ENCODE results near the gene NPRL2. TPM values are rescaled to one million over a fixed set of nuclear protein-coding genes. Genes with fewer than 3 reads are reported as not detected.

The NPRL2 gene
- total and polyA plus RNA-seq, 2 of the 13 experiments (the other 11 are each of a cell fraction or from before 2014, with no cell fraction given), result 30.6 to 51.4 TPM

DNA sequence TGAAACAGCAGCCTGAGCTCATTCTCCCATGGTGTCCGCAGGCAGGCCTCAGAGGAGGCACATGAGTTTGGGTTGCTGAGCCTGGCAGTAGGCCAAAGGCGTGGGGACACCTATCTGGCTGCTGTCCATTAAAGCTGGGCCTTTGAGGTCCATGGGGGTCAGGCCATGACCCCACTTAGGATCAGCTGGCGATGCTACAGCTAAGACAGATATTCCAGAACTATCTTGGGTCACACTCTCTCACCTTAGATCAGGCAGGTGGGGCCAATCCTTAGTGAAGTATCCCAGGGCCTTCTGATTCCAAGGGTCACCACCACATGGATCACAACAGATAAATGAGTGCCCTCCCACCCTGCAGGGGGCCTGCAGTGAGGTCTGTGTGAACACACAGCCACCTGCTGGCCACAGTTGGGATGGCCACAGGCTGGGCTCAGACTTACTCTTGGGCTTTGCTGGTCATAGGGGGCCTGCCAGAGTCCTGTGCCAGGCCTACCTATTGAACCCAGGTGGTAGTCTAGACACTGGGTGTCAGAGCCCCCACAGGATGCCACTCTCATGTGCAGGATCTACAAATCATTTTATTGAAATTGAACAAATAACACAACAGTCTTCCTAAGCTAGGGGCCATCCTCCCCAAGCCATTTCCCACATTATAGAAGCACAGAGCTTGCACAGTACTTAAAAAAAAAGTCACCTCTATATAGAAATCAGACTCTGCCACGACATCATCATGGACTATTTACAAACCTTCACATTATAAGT, 26.0 kb downstream of the NPRL2 start (continued):
- TF ChIP-seq, protein P1, sequence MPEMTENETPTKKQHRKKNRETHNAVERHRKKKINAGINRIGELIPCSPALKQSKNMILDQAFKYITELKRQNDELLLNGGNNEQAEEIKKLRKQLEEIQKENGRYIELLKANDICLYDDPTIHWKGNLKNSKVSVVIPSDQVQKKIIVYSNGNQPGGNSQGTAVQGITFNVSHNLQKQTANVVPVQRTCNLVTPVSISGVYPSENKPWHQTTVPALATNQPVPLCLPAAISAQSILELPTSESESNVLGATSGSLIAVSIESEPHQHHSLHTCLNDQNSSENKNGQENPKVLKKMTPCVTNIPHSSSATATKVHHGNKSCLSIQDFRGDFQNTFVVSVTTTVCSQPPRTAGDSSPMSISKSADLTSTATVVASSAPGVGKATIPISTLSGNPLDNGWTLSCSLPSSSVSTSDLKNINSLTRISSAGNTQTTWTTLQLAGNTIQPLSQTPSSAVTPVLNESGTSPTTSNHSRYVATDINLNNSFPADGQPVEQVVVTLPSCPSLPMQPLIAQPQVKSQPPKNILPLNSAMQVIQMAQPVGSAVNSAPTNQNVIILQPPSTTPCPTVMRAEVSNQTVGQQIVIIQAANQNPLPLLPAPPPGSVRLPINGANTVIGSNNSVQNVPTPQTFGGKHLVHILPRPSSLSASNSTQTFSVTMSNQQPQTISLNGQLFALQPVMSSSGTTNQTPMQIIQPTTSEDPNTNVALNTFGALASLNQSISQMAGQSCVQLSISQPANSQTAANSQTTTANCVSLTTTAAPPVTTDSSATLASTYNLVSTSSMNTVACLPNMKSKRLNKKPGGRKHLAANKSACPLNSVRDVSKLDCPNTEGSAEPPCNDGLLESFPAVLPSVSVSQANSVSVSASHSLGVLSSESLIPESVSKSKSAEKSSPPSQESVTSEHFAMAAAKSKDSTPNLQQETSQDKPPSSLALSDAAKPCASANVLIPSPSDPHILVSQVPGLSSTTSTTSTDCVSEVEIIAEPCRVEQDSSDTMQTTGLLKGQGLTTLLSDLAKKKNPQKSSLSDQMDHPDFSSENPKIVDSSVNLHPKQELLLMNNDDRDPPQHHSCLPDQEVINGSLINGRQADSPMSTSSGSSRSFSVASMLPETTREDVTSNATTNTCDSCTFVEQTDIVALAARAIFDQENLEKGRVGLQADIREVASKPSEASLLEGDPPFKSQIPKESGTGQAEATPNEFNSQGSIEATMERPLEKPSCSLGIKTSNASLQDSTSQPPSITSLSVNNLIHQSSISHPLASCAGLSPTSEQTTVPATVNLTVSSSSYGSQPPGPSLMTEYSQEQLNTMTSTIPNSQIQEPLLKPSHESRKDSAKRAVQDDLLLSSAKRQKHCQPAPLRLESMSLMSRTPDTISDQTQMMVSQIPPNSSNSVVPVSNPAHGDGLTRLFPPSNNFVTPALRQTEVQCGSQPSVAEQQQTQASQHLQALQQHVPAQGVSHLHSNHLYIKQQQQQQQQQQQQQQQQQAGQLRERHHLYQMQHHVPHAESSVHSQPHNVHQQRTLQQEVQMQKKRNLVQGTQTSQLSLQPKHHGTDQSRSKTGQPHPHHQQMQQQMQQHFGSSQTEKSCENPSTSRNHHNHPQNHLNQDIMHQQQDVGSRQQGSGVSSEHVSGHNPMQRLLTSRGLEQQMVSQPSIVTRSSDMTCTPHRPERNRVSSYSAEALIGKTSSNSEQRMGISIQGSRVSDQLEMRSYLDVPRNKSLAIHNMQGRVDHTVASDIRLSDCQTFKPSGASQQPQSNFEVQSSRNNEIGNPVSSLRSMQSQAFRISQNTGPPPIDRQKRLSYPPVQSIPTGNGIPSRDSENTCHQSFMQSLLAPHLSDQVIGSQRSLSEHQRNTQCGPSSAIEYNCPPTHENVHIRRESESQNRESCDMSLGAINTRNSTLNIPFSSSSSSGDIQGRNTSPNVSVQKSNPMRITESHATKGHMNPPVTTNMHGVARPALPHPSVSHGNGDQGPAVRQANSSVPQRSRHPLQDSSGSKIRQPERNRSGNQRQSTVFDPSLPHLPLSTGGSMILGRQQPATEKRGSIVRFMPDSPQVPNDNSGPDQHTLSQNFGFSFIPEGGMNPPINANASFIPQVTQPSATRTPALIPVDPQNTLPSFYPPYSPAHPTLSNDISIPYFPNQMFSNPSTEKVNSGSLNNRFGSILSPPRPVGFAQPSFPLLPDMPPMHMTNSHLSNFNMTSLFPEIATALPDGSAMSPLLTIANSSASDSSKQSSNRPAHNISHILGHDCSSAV (CRISPR knock-in tag; IDR thresholded peaks at IDR 0.05; ENCODE audit: borderline replicate concordance), result no peak
- TF ChIP-seq WIZ (CRISPR knock-in tag; IDR thresholded peaks at IDR 0.05) (no peak), ZNF790 (CRISPR knock-in tag; IDR thresholded peaks at IDR 0.05; ENCODE audit: borderline replicate concordance) (no peak), HNRNPUL1 (IDR thresholded peaks at IDR 0.05; ENCODE audit: low read depth, low read length) (no peak), ZFX (CRISPR knock-in tag; IDR thresholded peaks at IDR 0.05; ENCODE audit: low read depth) (peak; percentile 75), BRD4 (CRISPR knock-in tag; IDR thresholded peaks at IDR 0.05) (no peak)
- TF ChIP-seq, protein P2, sequence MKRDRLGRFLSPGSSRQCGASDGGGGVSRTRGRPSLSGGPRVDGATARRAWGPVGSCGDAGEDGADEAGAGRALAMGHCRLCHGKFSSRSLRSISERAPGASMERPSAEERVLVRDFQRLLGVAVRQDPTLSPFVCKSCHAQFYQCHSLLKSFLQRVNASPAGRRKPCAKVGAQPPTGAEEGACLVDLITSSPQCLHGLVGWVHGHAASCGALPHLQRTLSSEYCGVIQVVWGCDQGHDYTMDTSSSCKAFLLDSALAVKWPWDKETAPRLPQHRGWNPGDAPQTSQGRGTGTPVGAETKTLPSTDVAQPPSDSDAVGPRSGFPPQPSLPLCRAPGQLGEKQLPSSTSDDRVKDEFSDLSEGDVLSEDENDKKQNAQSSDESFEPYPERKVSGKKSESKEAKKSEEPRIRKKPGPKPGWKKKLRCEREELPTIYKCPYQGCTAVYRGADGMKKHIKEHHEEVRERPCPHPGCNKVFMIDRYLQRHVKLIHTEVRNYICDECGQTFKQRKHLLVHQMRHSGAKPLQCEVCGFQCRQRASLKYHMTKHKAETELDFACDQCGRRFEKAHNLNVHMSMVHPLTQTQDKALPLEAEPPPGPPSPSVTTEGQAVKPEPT (CRISPR knock-in tag; IDR thresholded peaks at IDR 0.05; ENCODE audit: low read depth), result 0 out of 2 replicates have a peak, but pooled peaks have one; percentile 46
- TF ChIP-seq, protein P3, sequence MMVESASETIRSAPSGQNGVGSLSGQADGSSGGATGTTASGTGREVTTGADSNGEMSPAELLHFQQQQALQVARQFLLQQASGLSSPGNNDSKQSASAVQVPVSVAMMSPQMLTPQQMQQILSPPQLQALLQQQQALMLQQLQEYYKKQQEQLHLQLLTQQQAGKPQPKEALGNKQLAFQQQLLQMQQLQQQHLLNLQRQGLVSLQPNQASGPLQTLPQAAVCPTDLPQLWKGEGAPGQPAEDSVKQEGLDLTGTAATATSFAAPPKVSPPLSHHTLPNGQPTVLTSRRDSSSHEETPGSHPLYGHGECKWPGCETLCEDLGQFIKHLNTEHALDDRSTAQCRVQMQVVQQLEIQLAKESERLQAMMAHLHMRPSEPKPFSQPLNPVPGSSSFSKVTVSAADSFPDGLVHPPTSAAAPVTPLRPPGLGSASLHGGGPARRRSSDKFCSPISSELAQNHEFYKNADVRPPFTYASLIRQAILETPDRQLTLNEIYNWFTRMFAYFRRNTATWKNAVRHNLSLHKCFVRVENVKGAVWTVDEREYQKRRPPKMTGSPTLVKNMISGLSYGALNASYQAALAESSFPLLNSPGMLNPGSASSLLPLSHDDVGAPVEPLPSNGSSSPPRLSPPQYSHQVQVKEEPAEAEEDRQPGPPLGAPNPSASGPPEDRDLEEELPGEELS (CRISPR knock-in tag; IDR thresholded peaks at IDR 0.05), result 0 out of 2 replicates have a peak, but pooled peaks have one; percentile 35
- TF ChIP-seq, protein P4, sequence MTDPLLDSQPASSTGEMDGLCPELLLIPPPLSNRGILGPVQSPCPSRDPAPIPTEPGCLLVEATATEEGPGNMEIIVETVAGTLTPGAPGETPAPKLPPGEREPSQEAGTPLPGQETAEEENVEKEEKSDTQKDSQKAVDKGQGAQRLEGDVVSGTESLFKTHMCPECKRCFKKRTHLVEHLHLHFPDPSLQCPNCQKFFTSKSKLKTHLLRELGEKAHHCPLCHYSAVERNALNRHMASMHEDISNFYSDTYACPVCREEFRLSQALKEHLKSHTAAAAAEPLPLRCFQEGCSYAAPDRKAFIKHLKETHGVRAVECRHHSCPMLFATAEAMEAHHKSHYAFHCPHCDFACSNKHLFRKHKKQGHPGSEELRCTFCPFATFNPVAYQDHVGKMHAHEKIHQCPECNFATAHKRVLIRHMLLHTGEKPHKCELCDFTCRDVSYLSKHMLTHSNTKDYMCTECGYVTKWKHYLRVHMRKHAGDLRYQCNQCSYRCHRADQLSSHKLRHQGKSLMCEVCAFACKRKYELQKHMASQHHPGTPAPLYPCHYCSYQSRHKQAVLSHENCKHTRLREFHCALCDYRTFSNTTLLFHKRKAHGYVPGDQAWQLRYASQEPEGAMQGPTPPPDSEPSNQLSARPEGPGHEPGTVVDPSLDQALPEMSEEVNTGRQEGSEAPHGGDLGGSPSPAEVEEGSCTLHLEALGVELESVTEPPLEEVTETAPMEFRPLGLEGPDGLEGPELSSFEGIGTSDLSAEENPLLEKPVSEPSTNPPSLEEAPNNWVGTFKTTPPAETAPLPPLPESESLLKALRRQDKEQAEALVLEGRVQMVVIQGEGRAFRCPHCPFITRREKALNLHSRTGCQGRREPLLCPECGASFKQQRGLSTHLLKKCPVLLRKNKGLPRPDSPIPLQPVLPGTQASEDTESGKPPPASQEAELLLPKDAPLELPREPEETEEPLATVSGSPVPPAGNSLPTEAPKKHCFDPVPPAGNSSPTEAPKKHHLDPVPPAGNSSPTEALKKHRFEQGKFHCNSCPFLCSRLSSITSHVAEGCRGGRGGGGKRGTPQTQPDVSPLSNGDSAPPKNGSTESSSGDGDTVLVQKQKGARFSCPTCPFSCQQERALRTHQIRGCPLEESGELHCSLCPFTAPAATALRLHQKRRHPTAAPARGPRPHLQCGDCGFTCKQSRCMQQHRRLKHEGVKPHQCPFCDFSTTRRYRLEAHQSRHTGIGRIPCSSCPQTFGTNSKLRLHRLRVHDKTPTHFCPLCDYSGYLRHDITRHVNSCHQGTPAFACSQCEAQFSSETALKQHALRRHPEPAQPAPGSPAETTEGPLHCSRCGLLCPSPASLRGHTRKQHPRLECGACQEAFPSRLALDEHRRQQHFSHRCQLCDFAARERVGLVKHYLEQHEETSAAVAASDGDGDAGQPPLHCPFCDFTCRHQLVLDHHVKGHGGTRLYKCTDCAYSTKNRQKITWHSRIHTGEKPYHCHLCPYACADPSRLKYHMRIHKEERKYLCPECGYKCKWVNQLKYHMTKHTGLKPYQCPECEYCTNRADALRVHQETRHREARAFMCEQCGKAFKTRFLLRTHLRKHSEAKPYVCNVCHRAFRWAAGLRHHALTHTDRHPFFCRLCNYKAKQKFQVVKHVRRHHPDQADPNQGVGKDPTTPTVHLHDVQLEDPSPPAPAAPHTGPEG (CRISPR knock-in tag; IDR thresholded peaks at IDR 0.05), result no peak

Measured in HepG2 (cell line).